Stimulated activated CD4-positive, alpha-beta T cell treated with anti-CD3 and anti-CD28 coated beads, Interleukin-4, amount 100 ng/mL, for 24 hours (primary cell): ENCODE data around the gene ADISSP.

Experiments used
- DNase-seq: peaks from one replicate; pipeline ENCODE4 v3.0.0-alpha.2; 2020

Gene ADISSP

DNA sequence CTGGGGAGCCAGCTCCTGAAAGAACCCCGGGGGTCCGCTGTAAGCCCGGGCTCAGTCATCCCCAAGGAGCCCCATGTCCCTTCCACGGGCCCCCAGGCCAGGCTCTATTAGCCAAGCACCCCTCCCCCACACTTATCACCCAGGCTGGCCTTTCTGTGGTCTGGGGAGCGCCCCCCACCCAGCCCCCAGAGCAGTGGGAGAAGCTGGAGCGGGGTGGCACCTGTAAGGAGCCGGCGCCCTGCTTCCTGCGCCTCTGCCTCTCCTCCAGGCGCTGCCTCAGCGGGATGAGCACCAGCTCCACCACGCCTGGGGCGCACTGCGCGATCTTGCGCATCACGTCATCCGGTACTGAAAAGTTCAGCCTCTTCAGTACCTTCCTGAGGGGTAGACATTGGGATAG, 11.4 kb upstream of the ADISSP start:
- DNase-seq, result no peak

DNA sequence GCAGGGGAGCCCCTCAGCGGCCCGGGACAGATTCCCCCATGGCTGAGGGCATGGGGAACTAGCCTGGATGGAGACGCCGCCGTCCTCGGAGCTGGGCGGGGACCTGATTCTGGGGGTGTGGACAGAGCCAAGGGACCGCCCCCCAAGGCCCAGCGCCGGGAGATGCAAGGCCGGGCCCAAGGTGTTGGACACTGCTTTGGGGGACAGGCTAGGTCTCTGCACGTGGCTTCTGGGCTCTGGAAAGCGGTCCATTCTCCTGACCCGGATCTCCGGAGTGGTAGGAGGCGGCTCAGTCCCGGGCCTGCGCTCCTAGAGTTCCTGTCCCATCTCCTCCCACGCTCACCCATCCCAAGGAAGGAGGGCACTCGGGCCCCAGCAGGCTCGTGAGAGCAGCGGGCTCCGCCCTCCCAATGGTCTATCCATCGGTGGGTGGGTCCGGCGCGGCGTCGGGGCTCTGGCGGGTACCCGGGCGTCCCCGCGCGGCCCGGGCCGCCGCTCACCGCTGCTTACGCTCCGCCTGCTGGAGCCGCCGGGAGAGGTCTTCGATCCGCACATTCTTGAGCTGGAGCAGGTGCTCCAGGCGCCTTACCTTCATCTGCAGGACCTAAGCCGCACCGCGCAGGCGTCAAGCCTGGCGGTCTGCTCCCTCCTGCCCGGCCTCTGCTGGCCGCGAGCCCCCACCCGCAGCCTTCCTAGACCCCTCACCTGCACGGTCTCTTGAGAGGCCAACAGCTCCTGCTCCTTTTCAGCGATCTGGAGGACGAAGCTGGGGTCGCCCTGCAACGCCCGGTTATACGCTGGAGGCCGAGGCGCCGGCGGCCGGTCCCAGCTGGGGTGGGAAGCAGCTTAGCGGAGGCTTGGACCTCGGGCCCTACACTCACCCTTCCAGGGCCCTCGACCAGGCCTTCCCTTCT, 10.4 kb upstream of the ADISSP start:
- DNase-seq, result peak; percentile 45

DNA sequence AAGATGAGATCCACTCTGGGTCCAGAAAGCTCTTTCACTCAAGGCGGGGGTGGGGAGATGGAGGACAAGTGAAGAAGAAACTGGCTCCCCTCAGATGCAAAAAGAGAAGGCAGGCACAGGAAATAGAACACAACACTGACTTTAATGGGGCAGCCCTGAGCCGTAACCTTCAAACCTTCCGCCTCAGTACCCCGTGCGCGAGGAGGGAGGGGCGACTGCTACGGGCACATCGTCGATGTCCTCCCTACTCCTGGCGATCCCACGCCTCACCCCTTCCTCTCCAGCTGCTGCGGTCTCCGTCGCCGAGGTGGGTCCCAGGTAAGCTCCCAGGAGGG, 9.8 kb upstream of the ADISSP start:
- DNase-seq, result no peak

- no peak for DNase-seq
Measured at GRCh38 chr20:3775457-3776108, 8.0 kb upstream of the ADISSP start.

DNA sequence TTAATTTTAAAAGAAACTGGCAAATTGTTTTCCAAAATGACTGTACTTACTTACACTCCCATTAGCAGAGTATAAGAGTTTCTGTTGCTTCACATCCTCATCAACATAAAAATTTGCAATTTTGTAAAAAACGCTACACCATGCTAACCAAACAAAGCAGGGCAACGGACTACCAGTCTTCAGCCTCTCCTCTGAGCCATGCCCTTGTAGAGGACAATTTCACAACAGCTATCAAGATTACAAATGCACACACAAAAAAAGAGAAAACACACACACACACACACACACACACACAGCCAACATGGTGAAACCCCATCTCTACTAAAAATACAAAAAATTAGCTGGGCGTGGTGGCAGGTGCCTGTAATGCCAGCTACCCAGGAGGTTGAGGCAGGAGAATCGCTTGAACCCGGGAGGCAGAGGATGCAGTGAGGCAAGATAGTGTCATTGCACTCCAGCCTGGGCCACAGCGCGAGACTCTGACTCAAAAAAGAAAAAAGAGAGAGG, 4.1 kb upstream of the ADISSP start:
- no peak for DNase-seq

DNA sequence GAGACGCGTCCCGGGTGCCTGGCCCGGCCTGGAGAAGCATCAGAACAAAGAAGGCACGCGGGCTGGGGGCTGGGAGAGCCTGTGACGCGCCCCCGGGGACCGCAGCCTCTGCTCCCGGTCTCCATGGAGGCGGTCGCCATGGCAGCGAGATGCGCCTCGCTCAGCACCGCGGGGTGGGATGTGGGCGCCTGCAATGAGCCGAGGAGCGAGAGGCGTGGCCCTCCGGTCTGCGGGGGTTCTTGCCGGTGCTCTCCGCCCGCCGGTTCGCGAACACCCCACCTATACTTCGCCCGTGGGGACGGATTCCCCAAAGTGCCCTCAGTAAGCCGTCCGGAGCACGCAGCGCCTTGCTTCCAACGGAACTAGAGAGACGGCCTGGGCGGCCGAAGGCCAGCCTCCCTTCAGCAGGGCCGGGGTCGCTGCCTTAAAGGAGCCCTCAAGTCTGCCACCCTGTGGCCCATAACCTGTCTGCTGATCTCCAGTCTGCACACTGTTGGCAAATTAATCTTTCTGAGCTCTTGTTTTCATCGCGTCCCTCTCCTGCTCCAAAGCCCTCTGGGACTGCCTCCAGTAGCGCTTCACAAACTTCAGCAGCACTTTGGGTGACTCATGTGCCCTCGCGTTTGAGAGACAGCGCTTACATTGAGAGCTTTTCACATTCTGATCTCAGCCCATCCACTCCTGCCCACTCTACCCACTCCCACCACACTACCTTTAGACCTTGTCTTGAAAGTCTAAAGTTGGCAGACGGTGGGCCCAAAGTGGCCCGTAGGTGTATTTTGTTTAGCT, 983 bp upstream of the ADISSP start:
- peak; percentile 82 for DNase-seq

DNA sequence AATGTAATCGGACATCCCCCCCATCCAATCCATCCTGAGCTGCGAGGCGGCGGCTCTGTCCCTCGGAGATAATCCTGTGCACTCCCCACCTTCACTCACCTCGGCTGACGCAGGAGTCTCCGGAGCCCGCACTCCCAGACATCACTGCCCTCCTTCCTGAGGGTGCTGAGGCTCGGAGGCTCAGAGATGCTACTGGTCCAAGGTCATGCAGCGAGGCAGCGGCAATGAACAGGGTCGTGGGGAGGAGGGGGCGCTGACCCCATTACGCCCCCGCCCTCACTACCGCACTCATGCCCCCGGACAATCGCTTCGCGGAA, 485 bp downstream of the ADISSP start:
- peak; percentile 25 for DNase-seq

- DNase-seq, result no peak
Measured at GRCh38 chr20:3766422-3767109, 987 bp downstream of the ADISSP start.

- DNase-seq, result no peak
Measured at GRCh38 chr20:3765171-3765882, 2.2 kb downstream of the ADISSP start.

- DNase-seq, result no peak
Measured at GRCh38 chr20:3764659-3765058, 2.9 kb downstream of the ADISSP start.

DNA sequence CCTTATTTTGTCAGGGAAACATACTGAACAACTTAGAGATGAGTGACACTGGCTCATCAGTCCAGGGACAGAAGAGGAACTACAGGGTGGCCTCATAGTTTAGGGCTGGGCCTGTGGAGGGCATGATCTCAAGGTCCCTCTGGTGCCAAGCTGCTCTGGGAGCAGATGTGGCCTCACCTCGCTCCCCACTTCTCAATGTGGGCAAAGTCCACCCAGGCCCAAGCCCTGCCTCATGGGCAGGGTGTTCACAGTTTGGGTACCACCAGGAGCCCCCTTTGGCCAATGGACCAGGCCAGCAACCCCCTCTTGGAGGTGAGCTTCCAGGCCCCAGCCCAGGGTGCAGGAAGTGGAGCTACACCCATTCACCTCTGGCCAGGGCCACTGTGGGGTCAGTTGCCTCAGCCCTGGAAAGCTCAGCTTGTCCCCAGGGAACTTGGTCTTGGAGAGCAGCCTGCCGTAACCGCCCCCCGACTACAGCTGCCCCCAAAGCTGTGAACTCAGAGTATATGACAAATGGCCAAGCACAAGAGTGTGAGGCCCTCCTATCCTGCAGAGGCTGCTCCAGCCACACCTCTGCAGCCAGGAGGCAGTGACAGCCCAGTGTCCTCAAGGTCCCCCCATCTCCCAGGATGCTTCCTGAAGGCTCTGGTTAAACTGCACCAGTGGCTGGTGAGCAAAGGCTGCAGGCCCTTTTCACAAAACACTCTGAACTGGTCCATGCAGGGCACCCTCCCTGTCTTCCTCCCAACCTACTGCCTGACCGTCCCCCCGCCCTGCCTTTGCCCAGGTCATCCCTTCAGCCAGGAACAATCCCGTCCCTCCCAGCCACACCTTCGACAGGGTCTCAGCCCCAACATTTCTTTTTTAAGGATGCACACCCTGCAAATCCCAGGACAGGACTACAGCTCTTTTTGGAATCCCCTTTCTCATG, 3.6 kb downstream of the ADISSP start:
- no peak for DNase-seq

- no peak for DNase-seq
Measured at GRCh38 chr20:3760655-3761348, 6.8 kb downstream of the ADISSP start.

GRCh38 chr20:3759884-3760283, 7.7 kb downstream of the ADISSP start:
- DNase-seq, result no peak

DNA sequence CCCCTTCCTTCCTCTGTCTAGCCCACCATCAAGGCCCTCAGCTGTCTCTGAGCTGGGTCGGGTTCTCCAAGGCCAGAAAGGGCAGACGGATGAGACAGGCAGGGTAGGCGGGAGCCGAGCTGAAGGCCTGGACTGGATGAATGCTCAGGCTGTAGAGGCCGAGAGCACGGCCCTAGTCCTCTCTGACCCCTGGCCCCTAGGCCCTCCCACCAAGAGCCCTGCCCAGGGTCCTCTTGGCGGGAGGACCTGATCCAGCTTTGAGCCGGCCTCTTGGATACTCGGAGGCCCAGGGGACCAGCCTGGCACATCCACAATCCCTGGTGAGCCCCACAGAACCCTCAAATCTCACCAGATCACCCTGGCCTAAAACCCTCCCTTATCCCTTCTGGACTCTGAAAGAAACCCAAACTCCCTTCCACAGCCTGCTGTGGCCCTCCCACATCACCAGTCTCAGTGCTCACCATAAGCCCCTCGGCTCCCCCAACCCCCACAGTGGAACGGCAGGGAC, 8.2 kb downstream of the ADISSP start:
- no peak for DNase-seq

GRCh38 chr20:3758566-3758965, 9.0 kb downstream of the ADISSP start:
- no peak for DNase-seq

DNA sequence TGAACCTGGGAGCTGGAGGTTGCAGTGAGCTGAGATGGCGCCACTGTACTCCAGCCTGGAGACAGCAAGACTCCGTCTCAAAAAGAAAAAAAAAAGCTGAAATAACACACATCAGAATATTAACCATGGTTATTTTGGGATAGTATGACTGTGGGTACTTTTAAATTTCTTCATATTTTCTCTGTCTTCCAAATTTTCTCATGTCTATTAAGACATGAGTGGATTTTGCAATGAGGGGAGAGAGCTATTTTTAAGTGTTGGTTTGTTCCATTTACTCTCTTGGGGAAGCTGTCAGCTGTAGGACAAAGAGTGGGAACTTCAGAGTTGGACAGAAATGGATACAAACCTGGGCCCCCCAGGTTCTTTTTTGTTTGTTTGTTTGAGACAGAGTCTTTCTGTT, 10.3 kb downstream of the ADISSP start:
- DNase-seq, result no peak

DNA sequence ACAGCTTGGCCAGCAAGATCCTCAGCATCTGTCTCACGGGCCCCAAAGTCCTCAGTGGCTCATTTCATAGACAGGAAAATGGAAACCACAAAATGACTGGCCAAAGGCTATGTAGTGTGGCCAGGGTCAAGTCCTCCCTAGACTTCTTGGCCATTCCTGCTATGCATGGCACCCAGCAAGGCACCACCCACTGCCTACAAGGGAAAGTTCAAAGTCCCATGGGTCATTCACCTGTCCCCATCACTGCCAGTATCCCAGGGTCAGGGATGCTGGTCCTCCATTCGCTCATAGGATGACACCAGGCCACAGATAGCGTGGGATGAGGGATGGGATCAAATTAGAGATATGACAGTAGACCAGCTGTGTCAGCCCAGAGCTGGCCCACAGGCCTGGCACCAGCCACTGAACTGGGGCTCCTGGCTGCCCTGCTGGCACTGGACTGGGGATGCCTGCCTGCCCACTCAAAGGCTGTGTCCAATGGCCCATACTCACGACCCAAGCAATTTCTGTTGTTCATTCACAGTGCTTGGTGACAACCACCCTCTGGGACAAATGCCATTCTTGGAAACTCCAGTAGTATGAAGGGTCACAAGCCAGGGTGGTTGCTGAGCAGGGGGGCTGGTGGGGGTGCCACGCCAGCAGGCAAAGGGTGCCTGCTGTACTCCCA, 11.6 kb downstream of the ADISSP start:
- DNase-seq, result no peak

GRCh38 chr20:3755269-3755668, 12.3 kb downstream of the ADISSP start:
- DNase-seq, result no peak

DNA sequence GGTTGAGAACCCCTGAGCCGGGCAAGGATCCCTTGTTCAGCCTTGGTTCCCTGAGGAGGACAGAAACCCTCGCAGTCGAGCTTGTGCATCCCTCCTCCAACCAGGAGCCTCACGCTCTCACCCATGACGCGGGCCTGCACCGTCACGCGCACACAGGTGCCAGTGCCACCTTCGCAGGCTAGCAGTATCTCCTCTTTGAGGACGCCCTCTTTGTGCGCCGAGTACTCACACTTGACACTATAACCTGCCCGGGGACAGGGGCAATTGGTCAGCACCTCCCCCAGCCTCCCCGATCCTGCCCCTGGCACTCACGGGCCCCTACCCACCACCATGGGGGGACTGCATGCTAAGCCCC, 13.3 kb downstream of the ADISSP start:
- DNase-seq, result no peak
